HTR-8/SVneo (cell line): ENCODE data around the gene PRR23E.

Experiments
- DNase-seq: peaks from one replicate; pipeline ENCODE4 v3.0.0; 2011; ENCODE audit warnings: low spot score, mixed read lengths; ENCODE audit not compliant: insufficient read length
- FAIRE-seq: peaks from 2 replicates; lab custom pipeline; 2011; peaks lifted over from hg19 to GRCh38; lab: Jason Lieb, UNC

The PRR23E gene

DNA sequence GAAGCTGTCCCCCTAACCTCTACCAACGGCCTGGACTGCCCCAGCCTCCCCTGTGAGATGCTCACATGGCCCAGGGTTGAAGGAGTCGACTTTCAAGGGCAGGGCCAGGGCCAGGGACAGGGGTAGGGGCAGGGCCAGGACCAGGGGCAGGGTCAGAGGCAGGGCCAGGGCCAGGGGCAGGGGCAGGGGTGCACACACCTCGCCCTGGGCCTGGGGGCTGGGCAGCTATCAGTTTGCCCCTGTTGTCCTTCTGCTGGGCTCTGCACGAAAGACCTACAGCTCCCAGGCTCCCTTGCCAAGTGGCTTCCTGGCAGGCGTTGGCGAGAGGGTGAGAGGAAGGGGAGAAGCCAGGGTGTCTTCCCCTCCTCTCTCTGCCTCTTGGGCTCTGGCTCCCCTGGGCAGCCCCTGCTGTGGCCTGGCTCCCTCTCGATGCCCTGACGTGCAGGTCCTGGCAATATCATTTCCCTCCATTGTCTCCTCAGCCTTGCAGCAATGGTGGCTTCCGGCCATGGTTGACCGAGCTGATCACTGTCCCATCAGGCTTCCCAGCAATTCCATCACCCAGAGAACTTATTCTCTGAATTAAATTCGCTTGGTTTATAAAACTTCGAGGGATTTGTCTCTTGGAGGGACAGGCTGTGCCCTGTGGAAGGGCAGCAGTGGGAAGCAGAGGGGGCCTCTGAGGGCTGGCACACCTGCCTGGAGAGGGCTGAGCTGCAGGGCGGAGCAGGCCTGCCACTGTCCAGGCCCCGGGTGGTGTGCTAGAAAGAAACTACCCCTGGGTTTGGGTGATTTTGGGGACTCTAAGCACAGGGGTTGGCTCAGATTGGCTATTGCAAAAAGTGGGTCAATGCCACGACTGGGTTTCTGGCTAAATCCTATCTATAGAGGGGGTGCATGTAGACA, 13.9 kb downstream of the PRR23E start:
- no peak for FAIRE-seq

DNA sequence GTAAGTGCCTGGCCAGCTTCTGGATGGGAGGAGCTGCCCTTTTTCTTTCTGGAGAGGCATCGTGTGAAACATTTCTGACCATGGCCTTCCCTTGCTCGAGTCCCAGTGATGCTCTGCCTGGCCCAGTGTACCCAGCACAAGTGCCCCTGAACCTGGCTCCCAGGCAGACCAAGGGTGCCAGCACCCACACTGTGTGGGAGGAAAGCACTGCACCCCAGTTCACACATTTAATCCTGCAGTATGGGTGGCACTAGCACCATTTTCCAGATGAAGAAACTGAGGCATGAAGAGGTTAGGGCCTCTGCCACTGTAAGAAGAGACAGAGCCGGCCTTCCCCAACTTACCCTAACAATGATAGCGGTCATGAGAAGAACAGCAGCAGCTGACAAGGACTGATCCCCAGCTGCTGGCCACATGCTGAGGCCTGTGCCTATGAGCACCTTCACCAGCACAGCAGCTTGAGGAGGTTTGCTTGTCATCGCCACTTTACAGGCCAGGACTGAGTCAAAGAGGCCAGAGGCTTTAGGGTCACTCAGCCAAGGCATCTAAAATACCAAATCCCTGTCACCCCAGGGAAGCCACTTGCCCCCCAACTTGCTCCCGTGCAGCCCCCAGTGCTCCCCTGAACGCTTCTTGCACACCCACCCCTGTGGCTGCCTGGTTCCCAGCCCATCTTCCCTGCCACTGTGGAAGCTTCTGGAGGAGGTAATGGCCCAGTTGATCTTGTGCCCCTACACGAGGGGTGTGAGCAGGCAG, 15.0 kb downstream of the PRR23E start:
- FAIRE-seq (no peak), DNase-seq (no peak)

More for the DNA sequence above, 13.9 kb downstream of the PRR23E start:
- no peak for DNase-seq

DNA sequence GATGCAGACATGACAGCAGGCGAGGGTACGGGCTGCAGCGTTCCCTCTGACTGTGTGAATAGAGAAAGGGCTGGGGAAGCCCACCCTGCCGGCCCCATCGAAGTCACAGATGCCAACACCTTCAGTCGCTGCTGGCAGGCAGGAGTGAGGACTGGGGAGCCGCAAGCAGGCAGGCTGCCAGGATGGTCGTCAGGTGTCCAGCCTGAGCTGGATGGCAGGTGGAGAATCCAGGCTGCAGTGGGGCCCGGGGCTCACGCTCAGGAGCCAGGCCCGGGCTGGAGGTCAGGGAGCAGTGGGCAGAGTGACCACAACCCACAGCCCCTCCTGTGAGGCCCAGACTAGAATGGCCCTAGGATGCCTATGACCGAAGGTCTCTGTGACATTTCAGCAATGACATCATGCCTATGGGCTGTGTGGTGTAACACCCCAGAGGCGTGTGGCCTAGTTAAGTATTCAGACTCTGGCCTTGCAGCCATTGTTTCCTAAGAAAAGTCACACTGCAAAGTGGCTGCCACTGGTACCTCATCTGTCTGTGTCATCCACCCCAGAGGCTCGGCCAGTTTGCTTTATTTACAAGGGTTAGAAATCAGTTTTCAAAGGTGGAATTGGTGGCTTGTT, 15.7 kb downstream of the PRR23E start:
- FAIRE-seq = no peak
- DNase-seq = no peak

DNA sequence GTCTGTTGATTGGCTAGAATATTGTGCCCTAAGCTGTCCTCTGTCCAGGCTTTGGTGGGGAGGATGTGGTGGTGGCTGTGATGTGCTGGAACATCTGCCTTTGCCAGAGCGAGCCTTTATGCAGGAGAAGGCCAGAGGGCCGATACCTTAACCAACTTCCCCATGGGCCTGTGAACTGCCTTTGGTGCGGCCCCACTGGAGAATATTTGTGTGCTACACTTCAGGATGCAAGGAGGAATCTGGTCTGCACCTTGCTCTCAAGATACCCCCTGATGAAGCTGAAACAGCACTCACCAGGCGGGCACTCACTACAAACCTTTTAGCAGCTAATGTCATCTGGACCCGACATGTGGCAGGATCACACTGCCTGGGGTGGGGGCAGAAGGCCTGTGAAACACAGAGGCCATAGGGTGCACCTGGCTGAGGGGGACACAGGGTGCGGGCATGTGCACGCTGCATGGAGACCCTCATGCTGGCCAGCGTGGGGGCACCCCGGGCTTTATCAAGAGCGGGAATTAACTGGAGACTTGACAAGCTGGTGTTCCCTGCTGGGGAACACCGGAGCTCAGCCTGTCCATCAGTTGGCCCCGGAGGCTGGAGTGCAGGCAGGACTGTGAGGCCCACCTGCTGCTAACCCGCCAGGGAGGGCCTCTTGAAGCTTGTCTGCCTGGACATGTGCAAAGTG, 16.4 kb downstream of the PRR23E start:
- DNase-seq (no peak), FAIRE-seq (no peak)

DNA sequence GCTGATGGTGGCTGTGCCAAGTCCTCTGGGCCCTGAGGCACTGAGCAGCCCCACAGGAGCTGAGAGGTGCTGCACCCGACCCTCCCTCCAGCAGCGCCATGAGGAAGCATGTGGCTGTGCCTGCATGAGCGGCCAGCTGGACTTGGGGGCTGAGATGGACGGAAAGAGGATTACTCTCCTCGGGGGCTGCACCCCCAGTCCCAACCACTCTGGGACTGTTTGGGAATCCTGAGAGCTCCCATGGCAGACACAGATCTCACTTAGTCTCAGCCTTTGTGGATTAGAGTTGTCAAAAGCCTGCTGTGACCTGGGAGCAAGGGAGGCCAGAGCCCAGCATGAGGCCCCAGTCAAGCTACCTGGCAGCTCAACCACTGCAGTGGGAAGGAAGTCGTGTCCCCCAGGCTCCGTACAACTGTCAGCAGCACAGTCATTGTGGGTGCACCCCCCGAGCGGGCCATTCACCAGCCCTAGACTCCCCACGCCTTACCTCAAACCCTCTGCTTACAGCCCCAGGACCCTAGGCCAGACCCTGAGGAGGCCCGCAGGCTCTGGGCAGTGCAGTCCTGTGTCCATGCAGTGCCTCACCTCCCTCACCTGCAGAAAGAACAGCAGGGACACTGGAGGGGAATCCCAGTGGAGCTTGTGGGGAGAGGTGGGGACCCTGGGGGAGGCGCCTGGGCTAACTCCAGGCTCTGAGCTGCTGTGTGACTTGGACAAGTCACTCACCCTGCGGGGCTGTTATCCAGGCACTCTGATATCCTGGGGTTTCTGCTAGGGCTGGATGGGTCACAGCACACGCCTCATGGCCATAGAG, 17.1 kb downstream of the PRR23E start:
- DNase-seq = no peak
- FAIRE-seq = no peak

DNA sequence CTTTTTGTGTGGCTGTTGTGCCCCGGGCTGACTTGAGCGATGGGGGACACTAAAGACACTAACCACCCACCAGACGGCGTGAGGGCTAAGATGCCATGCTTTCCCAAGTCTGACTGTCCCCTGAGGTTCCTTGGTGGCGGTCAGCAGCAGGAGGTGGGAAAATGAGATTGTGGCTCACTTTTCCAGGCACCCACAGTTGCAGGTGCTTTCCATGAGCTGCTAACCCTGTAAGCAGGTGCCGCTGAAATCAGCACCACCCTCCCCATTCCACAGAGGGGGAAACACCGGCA, 17.7 kb downstream of the PRR23E start:
- DNase-seq = no peak
- no peak for FAIRE-seq

DNA sequence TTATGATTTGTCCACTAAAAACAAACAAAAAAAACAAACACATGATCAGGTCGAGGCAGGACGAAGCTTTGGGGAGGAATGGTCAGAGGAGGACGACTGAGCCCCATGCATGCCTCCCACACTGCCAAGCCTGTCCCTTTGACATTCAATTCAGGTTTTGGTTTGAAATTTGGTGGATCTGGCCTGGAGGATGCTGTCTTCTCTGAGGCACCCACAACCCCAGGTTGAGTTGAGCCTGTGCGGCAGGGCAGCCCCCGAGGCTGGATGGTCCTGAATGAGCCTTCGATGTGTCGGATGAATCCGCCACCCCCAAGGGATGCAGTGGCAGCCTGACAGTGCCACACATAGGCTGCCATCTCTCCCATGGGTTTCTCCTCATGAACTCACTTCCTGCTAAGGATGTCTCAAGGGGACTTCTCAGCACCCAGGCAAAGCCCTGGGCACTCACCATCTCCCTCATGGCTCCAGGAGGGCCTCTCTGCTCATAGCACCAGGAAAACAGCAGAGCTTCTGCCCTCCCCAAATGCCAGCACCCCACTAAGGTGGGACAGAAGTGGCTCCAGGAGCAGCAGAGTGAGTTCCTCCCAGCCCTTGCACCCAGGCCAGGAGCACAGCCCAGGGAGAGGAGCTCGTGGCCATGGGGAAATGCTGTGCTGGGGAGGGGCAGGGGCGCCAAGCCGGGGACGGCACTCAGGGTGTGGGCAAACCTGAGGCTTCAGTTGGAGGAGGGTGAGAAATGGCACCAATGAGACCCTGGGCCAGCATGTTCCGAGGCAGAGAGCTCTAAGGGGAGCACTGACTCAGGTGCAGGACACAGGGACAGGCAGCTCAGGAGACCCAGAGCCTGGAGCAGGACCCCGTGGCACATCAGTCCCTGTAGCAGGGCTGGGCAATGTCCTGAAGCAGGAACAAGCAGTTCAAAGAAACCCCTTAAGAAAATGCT, 18.5 kb downstream of the PRR23E start:
- DNase-seq (no peak), FAIRE-seq (no peak)

DNA sequence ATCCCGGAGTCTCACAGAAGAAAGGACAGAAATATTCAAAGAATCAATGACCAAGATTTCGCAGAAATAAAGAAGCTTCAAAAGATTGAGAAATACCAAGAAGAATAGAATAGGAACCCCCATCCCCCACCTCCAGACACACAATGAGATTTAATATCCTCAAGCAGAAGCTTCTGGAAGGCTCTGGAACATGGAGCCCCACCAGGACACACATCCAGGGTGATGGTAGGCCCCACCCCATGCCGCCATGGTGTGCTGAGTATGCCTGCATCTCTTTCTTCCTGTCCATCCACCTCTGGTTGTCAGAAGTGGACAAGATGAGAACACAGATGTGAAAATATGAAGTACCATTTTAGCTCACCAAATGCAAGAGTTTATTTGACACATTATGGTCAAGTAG, 19.3 kb downstream of the PRR23E start:
- FAIRE-seq (no peak), DNase-seq (no peak)

DNA sequence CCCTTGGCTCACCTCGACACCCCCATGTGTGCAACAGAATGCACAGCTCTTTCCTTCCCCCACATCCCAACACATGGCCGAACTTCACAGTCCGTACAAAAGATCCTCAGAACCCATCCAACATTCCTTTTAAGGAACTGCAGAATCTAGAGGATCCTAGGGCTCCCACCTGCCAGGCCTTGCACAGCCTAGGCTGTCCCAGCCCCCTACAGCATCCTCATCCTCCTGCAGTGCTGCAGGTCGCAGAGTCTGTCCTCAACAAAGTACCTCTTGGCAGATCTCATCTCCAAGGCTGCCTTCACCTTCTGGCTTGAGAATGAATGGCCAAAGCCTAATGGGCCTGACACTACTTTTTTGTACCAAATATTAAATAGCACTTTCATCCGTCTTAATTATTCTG, 19.8 kb downstream of the PRR23E start:
- FAIRE-seq (no peak), DNase-seq (no peak)

DNA sequence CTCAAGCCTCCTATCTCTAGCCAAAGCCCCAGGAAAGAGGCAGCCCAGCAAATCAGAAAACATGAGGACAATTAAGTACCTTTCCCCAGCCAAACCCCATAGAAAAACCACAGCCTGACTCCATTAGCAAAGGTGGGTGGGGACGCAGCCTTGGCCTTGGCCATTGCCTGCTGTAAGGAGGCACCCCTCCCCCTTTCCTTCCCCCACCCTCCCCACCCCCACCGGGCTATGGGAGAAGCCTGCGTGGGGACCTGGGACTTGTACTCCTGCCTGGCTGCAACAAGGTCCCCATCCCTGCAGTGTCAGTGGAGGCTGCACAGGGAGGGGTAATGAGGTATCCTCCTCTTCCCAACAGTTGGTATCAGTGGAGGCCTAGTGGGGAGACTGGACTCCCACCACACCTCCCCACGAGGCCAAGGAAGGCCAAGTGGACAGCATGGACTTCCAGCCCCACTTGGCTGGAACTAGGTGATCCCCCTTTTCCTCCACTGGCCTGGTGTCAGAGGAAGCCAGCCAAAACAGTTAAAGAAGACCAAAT, 20.5 kb downstream of the PRR23E start:
- DNase-seq = no peak
- no peak for FAIRE-seq

DNA sequence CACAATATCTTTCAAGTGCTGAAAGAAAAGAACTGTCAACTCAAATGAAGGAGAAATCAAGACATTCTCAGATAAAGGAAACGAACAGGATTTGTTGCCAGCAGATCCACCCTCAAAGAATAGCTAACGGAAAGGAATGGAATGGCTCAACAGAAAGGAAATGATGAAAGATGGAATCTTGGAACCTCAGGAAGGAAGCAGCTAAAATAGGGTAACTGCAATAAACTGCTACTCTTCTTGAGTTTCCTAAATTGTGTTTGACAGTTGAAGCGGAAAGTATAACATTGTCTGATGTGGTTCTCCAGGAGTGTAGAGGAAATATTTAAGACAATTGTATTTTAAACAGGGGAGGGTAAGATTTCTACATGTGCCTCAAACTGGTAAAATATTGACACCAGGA, 22.0 kb downstream of the PRR23E start:
- FAIRE-seq (no peak), DNase-seq (no peak)

DNA sequence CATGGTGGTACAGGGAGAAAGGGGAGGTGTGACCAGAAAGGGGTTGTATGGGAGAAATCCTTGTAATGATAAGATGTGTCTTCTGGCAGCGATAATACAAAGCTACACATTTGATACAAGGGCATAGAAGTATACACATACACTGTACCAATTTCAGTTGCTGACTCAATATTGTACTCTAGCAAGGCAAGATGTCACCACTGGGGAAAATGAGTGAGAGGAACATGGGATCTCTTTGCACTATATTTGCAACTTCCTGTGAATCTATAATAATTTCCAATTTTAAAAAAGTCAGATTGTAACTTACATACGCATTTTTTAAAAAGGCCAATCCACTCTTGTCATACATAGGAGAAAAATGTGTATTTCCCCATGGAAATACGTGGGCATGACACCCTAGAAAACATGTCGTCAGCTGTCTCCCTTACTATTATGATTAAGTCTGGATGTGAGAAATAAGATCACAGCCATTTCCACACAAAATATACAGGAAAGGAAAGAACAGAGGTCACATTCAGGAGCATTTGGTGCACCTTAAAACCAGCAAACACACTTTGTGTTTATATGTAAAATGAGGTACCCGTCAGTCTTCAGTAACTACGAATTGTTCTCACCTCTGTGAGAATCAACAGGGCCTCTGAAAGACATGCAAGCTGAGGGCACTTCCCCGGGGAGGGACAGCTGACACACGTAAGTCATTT, 22.9 kb downstream of the PRR23E start:
- FAIRE-seq (no peak), DNase-seq (no peak)

DNA sequence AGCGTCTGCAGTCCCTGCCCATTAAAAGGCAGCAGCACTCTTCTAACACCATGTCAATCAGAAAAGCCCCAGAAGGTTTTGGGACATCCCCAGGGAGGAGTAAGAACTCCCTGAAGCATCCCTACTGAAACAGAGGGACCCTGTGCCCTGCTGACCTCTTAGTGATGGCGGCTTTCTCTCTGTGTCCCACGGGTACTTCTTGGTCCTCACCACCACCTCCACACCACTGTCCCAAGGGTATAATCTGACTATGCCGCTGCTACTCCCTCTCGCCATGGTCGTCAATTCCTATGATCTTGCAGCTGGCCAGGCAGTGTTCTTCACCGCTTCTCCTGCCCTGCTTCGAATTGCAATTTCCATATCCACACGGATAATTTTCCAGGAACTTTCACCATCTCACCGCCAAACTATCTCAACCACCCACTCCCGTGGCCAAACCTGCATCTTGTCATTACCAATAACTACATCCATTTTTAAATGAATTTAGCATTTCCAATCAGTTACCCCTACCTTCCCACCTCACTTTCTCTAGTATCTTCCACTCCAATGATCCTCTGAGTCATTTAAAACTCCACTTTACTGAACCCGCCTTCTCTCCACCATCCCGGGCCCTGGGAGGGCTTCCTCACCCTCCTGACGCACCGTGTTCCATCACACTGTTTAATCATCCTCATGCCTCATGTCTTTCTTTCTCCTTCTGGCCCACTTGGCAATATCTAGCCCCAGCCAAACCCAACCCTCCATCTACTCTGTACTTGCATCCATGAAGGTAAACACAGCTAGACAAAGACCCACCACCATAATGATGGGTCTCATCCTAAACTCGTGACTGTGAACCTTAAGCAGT, 23.7 kb downstream of the PRR23E start:
- FAIRE-seq (no peak), DNase-seq (no peak)

DNA sequence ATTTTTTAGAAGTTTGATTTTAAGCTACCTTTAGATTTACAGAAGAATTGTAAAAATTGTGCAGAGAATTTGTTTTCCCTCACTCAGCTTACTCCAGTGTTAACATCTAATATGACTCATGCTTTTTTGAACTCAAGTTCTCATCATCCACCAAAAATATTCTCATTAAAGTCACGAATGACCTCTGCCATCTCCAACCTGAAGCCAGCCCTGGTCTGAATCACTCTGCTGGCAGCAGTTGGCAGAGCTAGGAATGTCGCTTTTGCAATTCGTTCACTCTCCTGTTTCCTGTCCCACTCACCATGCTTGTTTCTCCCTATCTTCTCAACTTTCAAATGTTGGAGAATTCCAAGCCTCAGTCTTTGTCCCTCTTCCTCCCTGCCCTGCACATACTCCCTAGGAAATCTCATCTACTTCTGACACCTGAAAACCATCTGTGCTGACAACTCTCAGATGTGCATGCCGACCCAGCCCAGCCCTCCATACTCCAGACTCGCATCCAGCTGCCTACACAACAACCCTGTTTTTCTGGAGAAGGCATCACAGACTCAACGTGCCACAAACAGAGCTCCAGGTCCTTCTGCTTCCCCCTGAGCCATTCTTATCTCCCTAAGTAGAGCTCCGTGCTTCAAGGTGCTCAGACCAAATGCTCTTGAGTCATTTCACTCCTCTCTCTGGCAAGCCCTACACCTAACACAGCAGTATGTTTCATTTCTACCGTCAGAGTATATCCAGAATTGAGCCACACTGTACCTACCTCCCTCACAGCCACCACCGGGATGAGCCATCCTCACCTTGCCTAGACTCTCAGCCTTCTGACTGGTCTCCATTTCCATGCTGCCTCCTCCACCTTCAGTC, 24.9 kb downstream of the PRR23E start:
- FAIRE-seq (peak; percentile 58), DNase-seq (peak; percentile 76)

DNA sequence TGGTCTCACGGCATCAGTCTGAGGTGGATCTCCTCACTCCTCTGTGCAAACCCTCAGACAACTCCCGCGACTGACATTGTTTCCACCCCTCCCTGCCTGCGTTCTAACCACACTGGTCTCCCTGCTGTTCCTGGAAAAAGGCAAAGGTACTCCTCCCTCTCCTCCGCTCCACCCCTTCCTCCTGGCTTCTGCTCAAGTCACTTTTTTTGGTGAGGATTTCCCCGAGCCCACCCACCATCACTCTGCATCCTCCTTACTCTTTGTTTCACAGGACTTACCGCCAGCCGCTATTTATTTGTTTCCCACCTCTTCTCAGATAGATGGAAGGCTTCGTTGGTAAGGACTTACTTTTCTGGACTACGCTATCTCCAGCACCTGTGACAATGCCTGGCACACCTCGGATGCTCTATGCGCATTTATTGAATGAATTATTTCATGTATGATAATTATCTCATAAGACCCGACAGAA, 25.6 kb downstream of the PRR23E start:
- DNase-seq (no peak), FAIRE-seq (no peak)

DNA sequence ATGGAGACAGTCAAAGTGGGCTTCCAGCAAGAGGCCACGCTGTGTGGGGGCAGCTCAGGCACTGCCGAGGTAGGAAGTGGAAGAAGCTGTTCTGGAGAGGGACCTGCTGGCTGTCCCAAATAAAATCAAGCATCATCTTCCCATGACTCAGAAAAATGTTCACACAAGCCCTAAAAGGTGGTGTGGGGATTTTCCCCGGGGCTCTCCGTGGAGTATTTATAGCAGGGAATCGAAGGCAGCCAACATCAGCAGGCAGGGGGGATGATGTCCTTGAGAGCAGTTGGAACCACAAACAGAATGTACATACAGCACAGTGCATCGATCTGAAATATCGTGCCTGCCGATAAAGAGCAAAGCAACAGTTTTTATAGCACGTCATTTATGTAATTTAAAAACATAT, 27.6 kb downstream of the PRR23E start:
- DNase-seq (no peak), FAIRE-seq (no peak)
